ENCODE results near the gene TMEM41B. TPM values are rescaled to one million over a fixed set of nuclear protein-coding genes. Genes with fewer than 3 reads are reported as not detected.
"Not testable (repeated sequence)": the region's sequence is repeated elsewhere in the genome, so short reads cannot be mapped to it uniquely, and the experiment has no call there.

The TMEM41B gene
- polyA plus RNA-seq, 1 donor from 2014 or later = 49.5 TPM

DNA sequence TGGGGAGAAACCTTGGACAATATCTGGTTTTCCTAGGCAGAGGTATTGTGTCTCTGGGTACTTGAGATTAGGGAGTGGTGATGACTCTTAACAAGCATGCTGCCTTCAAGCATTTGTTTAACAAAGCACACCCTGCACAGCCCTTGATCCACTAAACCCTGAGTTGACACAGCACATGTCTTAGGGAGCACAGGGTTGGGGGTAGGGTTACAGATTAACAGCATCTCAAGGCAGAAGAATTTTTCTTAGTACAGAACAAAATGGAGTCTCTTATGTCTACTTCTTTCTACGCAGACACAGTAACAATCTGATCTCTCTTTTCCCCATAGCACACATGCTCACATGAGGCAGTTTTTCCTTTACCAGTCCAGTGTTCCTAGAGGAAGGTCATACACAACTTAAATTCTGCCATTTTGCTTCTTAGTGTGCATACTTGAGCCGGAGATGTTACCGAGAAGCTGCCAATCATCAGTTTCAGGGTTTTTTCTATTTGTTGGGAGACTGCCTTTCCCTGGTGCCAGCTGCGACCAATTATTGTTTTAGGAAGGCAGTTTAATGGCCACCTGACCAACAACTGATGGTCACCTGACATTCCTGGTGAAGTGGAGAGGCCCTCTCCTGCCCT is 5.1 kb upstream of the TMEM41B start:
- not testable (repeated sequence) for H2AFZ ChIP-seq (ENCODE audit: low read depth, low read length); H3K9me2 ChIP-seq (ENCODE audit: insufficient read depth, low read length); H4K20me1 ChIP-seq (ENCODE audit: insufficient read depth); H3F3A ChIP-seq (ENCODE audit: insufficient read depth, low read length, poor library complexity, severe bottlenecking); H3K9ac ChIP-seq (ENCODE audit: low read length); H3K4me3 ChIP-seq (ENCODE audit: low read length); H3K36me3 ChIP-seq (ENCODE audit: insufficient read depth, low read length); H3K9me3 ChIP-seq (ENCODE audit: low read length); H3K4me2 ChIP-seq (ENCODE audit: low read length); H3K27me3 ChIP-seq (ENCODE audit: insufficient read depth, low read depth, low read length); H3K79me2 ChIP-seq (replicated peaks; ENCODE audit: insufficient read depth, low read length); H3K27ac ChIP-seq (ENCODE audit: low read length)

GRCh38 chr11:9318442-9319376 is 4.3 kb upstream of the TMEM41B start:
- H3K27me3 ChIP-seq (ENCODE audit: insufficient read depth, low read depth, low read length); H3K9ac ChIP-seq (ENCODE audit: low read length); H3K79me2 ChIP-seq (replicated peaks; ENCODE audit: insufficient read depth, low read length); H2AFZ ChIP-seq (ENCODE audit: low read depth, low read length); H3K36me3 ChIP-seq (ENCODE audit: insufficient read depth, low read length); H3K4me2 ChIP-seq (ENCODE audit: low read length); H3K9me3 ChIP-seq (ENCODE audit: low read length); H3K4me3 ChIP-seq (ENCODE audit: low read length); H3F3A ChIP-seq (ENCODE audit: insufficient read depth, low read length, poor library complexity, severe bottlenecking); H3K9me2 ChIP-seq (ENCODE audit: insufficient read depth, low read length); H4K20me1 ChIP-seq (ENCODE audit: insufficient read depth); H3K27ac ChIP-seq (ENCODE audit: low read length): not testable (repeated sequence)

- Histone ChIP-seq H3K9me3 (ENCODE audit: low read length) (no peaks in the 10 kb centered on the region), H3K79me2 (replicated peaks; ENCODE audit: insufficient read depth, low read length) (peaks cover 24% of the 10 kb centered on the region), H3K4me2 (ENCODE audit: low read length) (no peak overlapping the region), H3K27ac (ENCODE audit: low read length) (no peak overlapping the region), H4K20me1 (ENCODE audit: insufficient read depth) (no peaks in the 10 kb centered on the region), H3F3A (ENCODE audit: insufficient read depth, low read length, poor library complexity, severe bottlenecking) (no peaks in the 10 kb centered on the region), H3K4me3 (ENCODE audit: low read length) (no peak overlapping the region), H3K9ac (ENCODE audit: low read length) (no peak overlapping the region), H3K9me2 (ENCODE audit: insufficient read depth, low read length) (no peaks in the 10 kb centered on the region), H2AFZ (ENCODE audit: low read depth, low read length) (no peak overlapping the region), H3K27me3 (ENCODE audit: insufficient read depth, low read depth, low read length) (no peaks in the 10 kb centered on the region), H3K36me3 (ENCODE audit: insufficient read depth, low read length) (no peaks in the 10 kb centered on the region)
- no peak for TF ChIP-seq SMC3 (conservative IDR thresholded peaks at IDR 0.05; ENCODE audit: poor library complexity)
- no peak for TF ChIP-seq MXI1 (conservative IDR thresholded peaks at IDR 0.05; ENCODE audit: poor library complexity, severe bottlenecking)
- no peak for TF ChIP-seq TAF1 (IDR thresholded peaks at IDR 0.05; ENCODE audit: low read depth)
- TF ChIP-seq EP300 (conservative IDR thresholded peaks at IDR 0.05; ENCODE audit: poor library complexity, severe bottlenecking) = no peak
- no peak for TF ChIP-seq EZH2 (IDR thresholded peaks at IDR 0.05; ENCODE audit: borderline replicate concordance, insufficient read depth, low read length, poor library complexity, severe bottlenecking)
- no peak for TF ChIP-seq POLR2AphosphoS5 (IDR thresholded peaks at IDR 0.05)
- TF ChIP-seq RAD21 (conservative IDR thresholded peaks at IDR 0.05) = no peak
- TF ChIP-seq, protein P1, sequence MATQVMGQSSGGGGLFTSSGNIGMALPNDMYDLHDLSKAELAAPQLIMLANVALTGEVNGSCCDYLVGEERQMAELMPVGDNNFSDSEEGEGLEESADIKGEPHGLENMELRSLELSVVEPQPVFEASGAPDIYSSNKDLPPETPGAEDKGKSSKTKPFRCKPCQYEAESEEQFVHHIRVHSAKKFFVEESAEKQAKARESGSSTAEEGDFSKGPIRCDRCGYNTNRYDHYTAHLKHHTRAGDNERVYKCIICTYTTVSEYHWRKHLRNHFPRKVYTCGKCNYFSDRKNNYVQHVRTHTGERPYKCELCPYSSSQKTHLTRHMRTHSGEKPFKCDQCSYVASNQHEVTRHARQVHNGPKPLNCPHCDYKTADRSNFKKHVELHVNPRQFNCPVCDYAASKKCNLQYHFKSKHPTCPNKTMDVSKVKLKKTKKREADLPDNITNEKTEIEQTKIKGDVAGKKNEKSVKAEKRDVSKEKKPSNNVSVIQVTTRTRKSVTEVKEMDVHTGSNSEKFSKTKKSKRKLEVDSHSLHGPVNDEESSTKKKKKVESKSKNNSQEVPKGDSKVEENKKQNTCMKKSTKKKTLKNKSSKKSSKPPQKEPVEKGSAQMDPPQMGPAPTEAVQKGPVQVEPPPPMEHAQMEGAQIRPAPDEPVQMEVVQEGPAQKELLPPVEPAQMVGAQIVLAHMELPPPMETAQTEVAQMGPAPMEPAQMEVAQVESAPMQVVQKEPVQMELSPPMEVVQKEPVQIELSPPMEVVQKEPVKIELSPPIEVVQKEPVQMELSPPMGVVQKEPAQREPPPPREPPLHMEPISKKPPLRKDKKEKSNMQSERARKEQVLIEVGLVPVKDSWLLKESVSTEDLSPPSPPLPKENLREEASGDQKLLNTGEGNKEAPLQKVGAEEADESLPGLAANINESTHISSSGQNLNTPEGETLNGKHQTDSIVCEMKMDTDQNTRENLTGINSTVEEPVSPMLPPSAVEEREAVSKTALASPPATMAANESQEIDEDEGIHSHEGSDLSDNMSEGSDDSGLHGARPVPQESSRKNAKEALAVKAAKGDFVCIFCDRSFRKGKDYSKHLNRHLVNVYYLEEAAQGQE (IDR thresholded peaks at IDR 0.05; ENCODE audit: borderline replicate concordance) = no peak
- TF ChIP-seq, protein P2, sequence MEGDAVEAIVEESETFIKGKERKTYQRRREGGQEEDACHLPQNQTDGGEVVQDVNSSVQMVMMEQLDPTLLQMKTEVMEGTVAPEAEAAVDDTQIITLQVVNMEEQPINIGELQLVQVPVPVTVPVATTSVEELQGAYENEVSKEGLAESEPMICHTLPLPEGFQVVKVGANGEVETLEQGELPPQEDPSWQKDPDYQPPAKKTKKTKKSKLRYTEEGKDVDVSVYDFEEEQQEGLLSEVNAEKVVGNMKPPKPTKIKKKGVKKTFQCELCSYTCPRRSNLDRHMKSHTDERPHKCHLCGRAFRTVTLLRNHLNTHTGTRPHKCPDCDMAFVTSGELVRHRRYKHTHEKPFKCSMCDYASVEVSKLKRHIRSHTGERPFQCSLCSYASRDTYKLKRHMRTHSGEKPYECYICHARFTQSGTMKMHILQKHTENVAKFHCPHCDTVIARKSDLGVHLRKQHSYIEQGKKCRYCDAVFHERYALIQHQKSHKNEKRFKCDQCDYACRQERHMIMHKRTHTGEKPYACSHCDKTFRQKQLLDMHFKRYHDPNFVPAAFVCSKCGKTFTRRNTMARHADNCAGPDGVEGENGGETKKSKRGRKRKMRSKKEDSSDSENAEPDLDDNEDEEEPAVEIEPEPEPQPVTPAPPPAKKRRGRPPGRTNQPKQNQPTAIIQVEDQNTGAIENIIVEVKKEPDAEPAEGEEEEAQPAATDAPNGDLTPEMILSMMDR (IDR thresholded peaks at IDR 0.05; ENCODE audit: poor library complexity, severe bottlenecking) = no peak
Observed at GRCh38 chr11:9316334-9316733, 1.9 kb upstream of the TMEM41B start.

All from neural cell (in vitro differentiated cells).